ENCODE measurements around the gene NAPEPLD. TPM values are rescaled to one million over a fixed set of nuclear protein-coding genes. Genes with fewer than 3 reads are reported as not detected.
"Not testable (repeated sequence)": the region's sequence is repeated elsewhere in the genome, so short reads cannot be mapped to it uniquely, and the experiment has no call there.

Gene NAPEPLD
- polyA plus RNA-seq, 4 donors = 27.0 to 50.5 (median 38.9) TPM

DNA sequence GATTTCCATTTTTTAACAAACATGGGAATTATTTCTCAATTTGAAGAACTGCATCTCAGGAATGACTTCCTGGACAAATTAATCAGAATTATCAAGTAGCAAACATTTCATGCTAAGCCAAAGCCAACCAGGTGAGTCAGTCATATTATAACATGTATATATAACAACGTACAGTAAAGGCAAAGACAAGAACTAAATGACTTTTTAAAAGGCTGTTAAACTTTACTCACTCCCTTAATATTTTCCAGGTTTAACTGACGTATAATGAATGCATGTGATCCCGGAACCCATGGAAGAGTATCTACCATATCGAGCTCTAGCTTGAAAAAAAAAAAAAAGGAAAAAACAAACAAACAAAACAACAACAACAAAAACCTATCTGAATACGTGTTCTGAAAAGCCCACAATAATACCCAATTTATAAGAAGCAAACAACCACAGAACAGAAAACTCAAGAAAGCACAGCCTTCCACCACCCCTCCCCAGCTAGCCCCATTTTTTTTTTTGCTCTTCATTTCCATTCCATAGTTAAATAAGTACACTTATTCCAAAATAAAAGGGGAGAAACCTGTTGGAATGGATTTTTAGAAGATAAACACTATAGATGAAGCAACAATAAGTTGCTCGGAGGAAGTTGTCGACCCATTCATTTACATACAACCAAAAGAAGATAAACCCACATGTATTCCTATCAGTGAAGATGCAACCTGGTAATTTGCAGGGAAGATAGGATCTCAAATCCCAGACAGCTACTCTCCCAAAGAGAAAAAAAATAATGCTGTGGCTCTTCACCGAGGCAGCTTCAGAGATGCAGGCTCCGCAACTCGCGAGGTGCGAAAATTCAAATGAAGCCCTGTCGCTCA is 537 bp downstream of the NAPEPLD start:
- no peak for DNase-seq (ENCODE audit: low read depth in 4 of 4, low spot score in 2 of 4)

- not testable (repeated sequence) for DNase-seq (ENCODE audit: low read depth in 4 of 4, low spot score in 2 of 4)
Measured at GRCh38 chr7:103144754-103145153, 4.1 kb downstream of the NAPEPLD start.

- DNase-seq (ENCODE audit: low read depth in 4 of 4, low spot score in 2 of 4) = no peak
Measured at GRCh38 chr7:103143868-103144267, 5.0 kb downstream of the NAPEPLD start.

- DNase-seq (ENCODE audit: low read depth in 4 of 4, low spot score in 2 of 4) = no peak
Measured at GRCh38 chr7:103142494-103142893, 6.4 kb downstream of the NAPEPLD start.

- DNase-seq (ENCODE audit: low read depth in 4 of 4, low spot score in 2 of 4) = no peak
Measured at GRCh38 chr7:103141753-103142404, 7.0 kb downstream of the NAPEPLD start.

- DNase-seq (ENCODE audit: low read depth in 4 of 4, low spot score in 2 of 4) = no peak
Measured at GRCh38 chr7:103140685-103141084, 8.2 kb downstream of the NAPEPLD start.

- DNase-seq (ENCODE audit: low read depth in 4 of 4, low spot score in 2 of 4) = no peak
Measured at GRCh38 chr7:103140061-103140460, 8.8 kb downstream of the NAPEPLD start.

- DNase-seq (ENCODE audit: low read depth in 4 of 4, low spot score in 2 of 4) = no peak
Measured at GRCh38 chr7:103134836-103135554, 13.9 kb downstream of the NAPEPLD start.

- DNase-seq (ENCODE audit: low read depth in 4 of 4, low spot score in 2 of 4) = no peak
Measured at GRCh38 chr7:103132995-103133688, 15.8 kb downstream of the NAPEPLD start.

DNA sequence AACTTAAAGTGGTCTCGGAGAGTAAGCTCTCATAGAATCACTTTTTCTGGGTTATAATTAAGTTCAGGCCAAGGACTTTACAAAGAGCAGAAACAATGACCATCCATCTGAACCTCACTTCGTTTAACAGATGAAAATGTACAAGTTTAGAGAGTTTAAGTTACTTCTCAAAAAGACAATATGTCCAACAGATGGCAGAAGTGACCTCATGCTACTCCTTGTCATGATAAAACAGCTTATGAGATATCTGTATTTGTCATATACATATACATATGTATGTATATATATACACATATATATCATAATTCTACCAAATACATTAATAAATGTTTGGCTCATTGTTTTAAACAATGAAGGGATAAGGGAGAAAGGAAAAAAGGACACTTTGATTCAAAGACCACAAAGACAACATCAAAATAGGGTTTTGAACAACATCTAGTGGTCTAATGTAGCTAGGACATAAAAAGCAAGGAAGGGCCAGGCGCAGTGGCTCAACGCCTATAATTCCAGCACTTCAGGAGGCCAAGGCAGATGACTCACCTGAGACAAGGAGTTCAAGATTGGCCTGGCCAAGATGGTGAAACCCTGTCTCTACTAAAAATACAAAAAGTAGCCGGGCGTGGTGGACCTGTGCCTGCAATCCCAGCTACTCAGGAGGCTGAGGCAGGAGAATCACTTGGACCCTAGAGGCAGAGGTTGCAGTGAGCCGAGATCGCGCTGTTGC is 17.8 kb downstream of the NAPEPLD start:
- DNase-seq (ENCODE audit: low read depth in 4 of 4, low spot score in 2 of 4) = no peak

GRCh38 chr7:103129702-103130549 is 19.0 kb downstream of the NAPEPLD start:
- no peak for DNase-seq (ENCODE audit: low read depth in 4 of 4, low spot score in 2 of 4)

- DNase-seq (ENCODE audit: low read depth in 4 of 4, low spot score in 2 of 4) = no peak
Measured at GRCh38 chr7:103127006-103127405, 21.9 kb downstream of the NAPEPLD start.

DNA sequence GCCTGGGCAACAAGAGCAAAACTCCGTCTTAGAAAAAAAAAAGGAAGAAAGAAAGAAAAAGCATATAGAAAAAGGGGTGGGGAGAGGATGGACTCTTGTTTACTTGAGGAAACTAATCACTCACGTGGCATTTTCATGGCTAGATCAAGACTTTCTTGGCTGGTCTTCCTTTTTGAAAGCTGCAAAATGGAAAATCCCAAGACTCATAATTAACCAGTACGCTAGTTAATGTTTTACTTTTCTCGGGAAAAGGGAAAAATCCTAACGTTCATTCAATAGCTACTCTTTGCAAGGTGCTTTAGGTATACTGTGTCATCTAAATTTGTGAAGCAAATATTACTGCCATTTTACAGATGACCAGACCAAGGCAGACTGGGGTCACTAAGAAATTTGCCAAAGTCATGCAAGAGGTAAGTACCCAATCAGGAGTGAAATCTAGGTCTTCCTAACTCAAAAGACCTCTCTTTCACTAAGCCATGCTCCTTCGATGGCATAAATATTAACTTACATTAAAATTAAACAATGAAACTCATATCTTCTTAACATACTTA is 24.4 kb downstream of the NAPEPLD start:
- no peak for DNase-seq (ENCODE audit: low read depth in 4 of 4, low spot score in 2 of 4)

DNA sequence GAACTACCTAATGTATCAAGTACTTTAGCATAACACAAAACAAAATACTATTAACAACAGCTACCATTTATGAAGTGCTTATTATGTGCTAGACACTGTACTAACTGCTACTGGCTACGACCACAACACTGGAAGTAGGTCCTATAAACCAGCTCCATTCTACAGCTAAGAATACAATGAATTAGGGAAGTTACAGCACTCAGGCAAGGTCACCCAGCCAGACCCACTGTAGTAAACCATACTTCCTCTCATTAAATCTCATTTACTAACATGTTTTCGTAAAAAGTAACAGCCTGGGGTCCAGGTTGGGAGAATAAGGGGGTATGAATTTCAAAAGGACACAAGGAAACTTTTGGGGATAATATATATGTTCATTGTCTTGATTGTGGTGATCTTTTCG is 25.4 kb downstream of the NAPEPLD start:
- DNase-seq (ENCODE audit: low read depth in 4 of 4, low spot score in 2 of 4) = no peak

- DNase-seq (ENCODE audit: low read depth in 4 of 4, low spot score in 2 of 4) = no peak
Measured at GRCh38 chr7:103121641-103122040, 27.3 kb downstream of the NAPEPLD start.

DNA sequence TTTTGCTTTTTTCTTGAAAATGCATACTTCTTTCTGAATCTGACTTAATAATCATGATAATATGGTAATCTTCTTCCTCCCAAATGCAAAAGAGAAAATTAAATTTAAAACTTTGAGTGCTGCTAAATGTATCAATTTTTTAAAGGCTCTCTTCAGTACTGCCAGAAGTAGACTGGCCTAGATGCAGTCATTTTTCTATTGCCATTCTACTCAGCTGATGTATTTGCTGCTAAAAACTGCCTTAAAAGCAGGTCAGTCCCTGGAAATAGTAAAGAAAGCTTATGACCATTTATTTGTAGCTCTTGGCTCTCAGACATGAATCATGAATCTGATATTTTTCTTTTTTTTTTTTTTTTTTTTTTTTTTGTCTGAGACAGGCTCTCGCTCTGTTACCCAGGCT is 28.5 kb downstream of the NAPEPLD start:
- DNase-seq (ENCODE audit: low read depth in 4 of 4, low spot score in 2 of 4) = no peak

DNA sequence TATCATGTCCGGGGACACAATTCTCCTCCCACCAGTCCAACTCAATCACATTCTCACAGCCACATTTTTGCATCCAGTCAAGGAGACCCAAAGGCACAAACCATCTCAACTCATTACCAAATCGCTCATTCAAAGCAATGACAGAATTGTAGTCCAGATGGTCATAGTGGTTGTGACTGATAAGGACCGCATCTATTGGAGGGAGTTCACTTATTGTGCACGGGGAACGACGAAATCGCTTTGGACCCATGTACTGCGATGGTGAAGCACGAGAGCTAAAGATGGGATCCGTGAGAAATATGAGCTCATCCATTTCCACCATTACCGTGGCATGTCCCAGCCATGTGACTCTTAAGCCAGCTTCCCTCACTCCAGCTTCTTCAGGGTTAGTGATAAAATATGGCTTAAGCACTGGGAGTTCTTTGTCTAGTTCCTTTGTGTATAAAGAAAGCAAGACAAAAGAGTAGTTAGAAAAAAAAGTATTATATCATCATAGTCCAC is 29.1 kb downstream of the NAPEPLD start:
- no peak for DNase-seq (ENCODE audit: low read depth in 4 of 4, low spot score in 2 of 4)

DNA sequence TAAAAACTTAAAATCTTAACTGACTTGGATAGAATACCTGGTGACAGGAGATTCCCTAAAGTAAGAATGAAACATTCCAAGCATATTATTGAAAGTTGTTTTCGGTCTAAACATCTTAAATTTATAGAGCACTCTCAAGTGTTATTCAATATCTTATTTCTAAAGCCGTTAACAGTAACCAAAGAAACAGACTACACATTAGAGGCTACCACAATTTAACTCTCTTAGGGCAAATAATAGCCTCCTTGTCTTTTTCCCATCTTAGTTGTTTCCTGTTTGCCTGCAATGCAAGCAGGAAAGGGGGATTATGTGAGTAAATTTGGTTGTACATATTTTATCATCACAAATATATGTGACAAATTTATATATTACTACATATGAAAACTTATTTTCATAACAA is 31.4 kb downstream of the NAPEPLD start:
- DNase-seq (ENCODE audit: low read depth in 4 of 4, low spot score in 2 of 4) = no peak

GRCh38 chr7:103116991-103117390 is 31.9 kb downstream of the NAPEPLD start:
- DNase-seq (ENCODE audit: low read depth in 4 of 4, low spot score in 2 of 4) = no peak

Measured in left renal cortex interstitium (tissue), 4 donors.